Epithelial cell of proximal tubule (primary cell): Measurements from ENCODE around the gene MTA3. TPM values are rescaled to one million over a fixed set of nuclear protein-coding genes. Genes with fewer than 3 reads are reported as not detected.

Experiments used
- DNase-seq: peaks from one replicate; pipeline ENCODE4 v3.0.0-alpha.2; 2011; ENCODE audit warnings: low read depth
- H3K4me3 ChIP-seq: 2 replicates; pipeline ENCODE4 v1.5.1; 2011; ENCODE audit warnings: low read depth, mild to moderate bottlenecking, low read length
- CTCF ChIP-seq: conservative IDR thresholded peaks from 2 replicates; pipeline ENCODE4 v1.5.1; 2012; ENCODE audit warnings: low read depth, mild to moderate bottlenecking, low read length
- total RNA-seq: library from RNA; depleted of rRNA; stranded (reverse); fragments of >200 nt; gene quantifications from 2 replicates; pipeline ENCODE4 v1.2.3, GENCODE V29; 2015

MTA3 gene
- total RNA-seq, 1 donor from 2014 or later, result 17.8 TPM

- no peak overlapping the region for H3K4me3 ChIP-seq
- TF ChIP-seq CTCF, result no peak
- no peak for DNase-seq
Measured at GRCh38 chr2:42758751-42759150, 190.3 kb downstream of the MTA3 start.

GRCh38 chr2:42761554-42761953, 193.1 kb downstream of the MTA3 start:
- TF ChIP-seq CTCF, result no peak
- H3K4me3 ChIP-seq, result no peak overlapping the region
- DNase-seq, result no peak

GRCh38 chr2:42762155-42762554, 193.7 kb downstream of the MTA3 start:
- no peak for DNase-seq
- TF ChIP-seq CTCF, result no peak
- no peak overlapping the region for H3K4me3 ChIP-seq

- no peak for DNase-seq
- no peak for TF ChIP-seq CTCF
- H3K4me3 ChIP-seq, result no peak overlapping the region
Measured at GRCh38 chr2:42762823-42763804, 194.7 kb downstream of the MTA3 start.

- DNase-seq, result no peak
- no peak within 1 kb of the TSS for H3K4me3 ChIP-seq
- no peak for TF ChIP-seq CTCF
Measured at GRCh38 chr2:42764096-42764495, 195.7 kb downstream of the MTA3 start, which contains the start of gene OXER1. Gene OXER1 (minus strand): TSS chr2:42764135. CDS start chr2:42764062, 73 bp downstream.

GRCh38 chr2:42764901-42765300, 196.5 kb downstream of the MTA3 start:
- DNase-seq, result no peak
- TF ChIP-seq CTCF, result no peak
- no peak overlapping the region for H3K4me3 ChIP-seq
